ENCODE measurements around the gene KIRREL3. TPM values are rescaled to one million over a fixed set of nuclear protein-coding genes. Genes with fewer than 3 reads are reported as not detected.

The KIRREL3 gene
- total and polyA plus RNA-seq, 5 donors from 2014 or later = not detected

- ATAC-seq (ENCODE audit: low read depth in 2 of 2) (no peak), DNase-seq (no peak)
- Mint-ChIP-seq H3K9me3 (peaks cover 0 to 3% (median 0%) of the 10 kb centered on the region in 7 donors), H3K4me1 (no peaks in the 10 kb centered on the region), H3K27me3 (peaks cover 6% of the 10 kb centered on the region), H3K4me3 (no peak overlapping the region), H3K36me3 (no peaks in the 10 kb centered on the region), H3K27ac (no peak overlapping the region)
- H3K36me3 ChIP-seq (ENCODE audit: control insufficient read depth, insufficient read depth, low read length) = no peaks in the 10 kb centered on the region
- no peaks in the 10 kb centered on the region for H3K4me1 ChIP-seq (ENCODE audit: control insufficient read depth, insufficient read depth, low read length, poor library complexity, severe bottlenecking)
- peaks cover 3% of the 10 kb centered on the region for H3K27me3 ChIP-seq (ENCODE audit: control insufficient read depth, insufficient read depth, low read length)
- no peak overlapping the region for H3K27ac ChIP-seq (ENCODE audit: insufficient read depth, low read length, poor library complexity, severe bottlenecking)
- H3K4me3 ChIP-seq (ENCODE audit: low read depth, low read length) = no peak overlapping the region
- H3K9me3 ChIP-seq (ENCODE audit: control insufficient read depth in 2 of 2, low read length in 2 of 2) = no peaks in the 10 kb centered on the region
These were observed 352.8 kb downstream of the KIRREL3 start for GRCh38 chr11:126647735-126648134.

- no peaks in the 10 kb centered on the region for H3K9me3 ChIP-seq (ENCODE audit: control insufficient read depth in 2 of 2, low read length in 2 of 2)
These were observed 353.6 kb downstream of the KIRREL3 start for GRCh38 chr11:126646701-126647557.

GRCh38 chr11:126645186-126645585 lies 355.4 kb downstream of the KIRREL3 start:
- no peaks in the 10 kb centered on the region for H3K36me3 ChIP-seq (ENCODE audit: control insufficient read depth, insufficient read depth, low read length)
- H3K27me3 ChIP-seq (ENCODE audit: control insufficient read depth, insufficient read depth, low read length) = peaks cover 3% of the 10 kb centered on the region
- no peaks in the 10 kb centered on the region for H3K4me1 Mint-ChIP-seq
- no peak overlapping the region for H3K27ac Mint-ChIP-seq
- H3K36me3 Mint-ChIP-seq = no peaks in the 10 kb centered on the region
- no peak overlapping the region for H3K27ac ChIP-seq (ENCODE audit: insufficient read depth, low read length, poor library complexity, severe bottlenecking)
- H3K9me3 ChIP-seq (ENCODE audit: control insufficient read depth in 2 of 2, low read length in 2 of 2) = no peaks in the 10 kb centered on the region
- DNase-seq (no peak), ATAC-seq (ENCODE audit: low read depth in 2 of 2) (no peak)
- H3K4me3 ChIP-seq (ENCODE audit: low read depth, low read length) = no peak overlapping the region
- H3K9me3 Mint-ChIP-seq = peaks cover 0 to 2% (median 0%) of the 10 kb centered on the region in 7 donors
- peaks cover 6% of the 10 kb centered on the region for H3K27me3 Mint-ChIP-seq
- no peak overlapping the region for H3K4me3 Mint-ChIP-seq
- no peaks in the 10 kb centered on the region for H3K4me1 ChIP-seq (ENCODE audit: control insufficient read depth, insufficient read depth, low read length, poor library complexity, severe bottlenecking)

More at GRCh38 chr11:126646701-126647557, 353.6 kb downstream of the KIRREL3 start:
- H3K9me3 Mint-ChIP-seq = peaks cover 0 to 2% (median 0%) of the 10 kb centered on the region in 7 donors
- H3K27ac Mint-ChIP-seq = no peak overlapping the region
- H3K36me3 Mint-ChIP-seq = no peaks in the 10 kb centered on the region
- H3K36me3 ChIP-seq (ENCODE audit: control insufficient read depth, insufficient read depth, low read length) = no peaks in the 10 kb centered on the region
- DNase-seq (no peak), ATAC-seq (ENCODE audit: low read depth in 2 of 2) (no peak)
- peaks cover 6% of the 10 kb centered on the region for H3K27me3 Mint-ChIP-seq
- no peak overlapping the region for H3K4me3 Mint-ChIP-seq
- peaks cover 3% of the 10 kb centered on the region for H3K27me3 ChIP-seq (ENCODE audit: control insufficient read depth, insufficient read depth, low read length)
- no peaks in the 10 kb centered on the region for H3K4me1 Mint-ChIP-seq
- no peaks in the 10 kb centered on the region for H3K4me1 ChIP-seq (ENCODE audit: control insufficient read depth, insufficient read depth, low read length, poor library complexity, severe bottlenecking)
- no peak overlapping the region for H3K4me3 ChIP-seq (ENCODE audit: low read depth, low read length)
- H3K27ac ChIP-seq (ENCODE audit: insufficient read depth, low read length, poor library complexity, severe bottlenecking) = no peak overlapping the region

GRCh38 chr11:126640186-126640585 lies 360.4 kb downstream of the KIRREL3 start:
- Mint-ChIP-seq H3K4me3 (no peak overlapping the region), H3K36me3 (no peaks in the 10 kb centered on the region), H3K9me3 (peaks cover 0 to 4% (median 0%) of the 10 kb centered on the region in 7 donors), H3K27ac (no peak overlapping the region), H3K27me3 (peaks cover 7% of the 10 kb centered on the region), H3K4me1 (no peaks in the 10 kb centered on the region)
- DNase-seq = no peak
- Histone ChIP-seq H3K27ac (ENCODE audit: insufficient read depth, low read length, poor library complexity, severe bottlenecking) (no peak overlapping the region), H3K9me3 (ENCODE audit: control insufficient read depth in 2 of 2, low read length in 2 of 2) (no peaks in the 10 kb centered on the region), H3K27me3 (ENCODE audit: control insufficient read depth, insufficient read depth, low read length) (peaks cover 5% of the 10 kb centered on the region), H3K4me1 (ENCODE audit: control insufficient read depth, insufficient read depth, low read length, poor library complexity, severe bottlenecking) (no peaks in the 10 kb centered on the region), H3K36me3 (ENCODE audit: control insufficient read depth, insufficient read depth, low read length) (no peaks in the 10 kb centered on the region), H3K4me3 (ENCODE audit: low read depth, low read length) (no peak overlapping the region)
- ATAC-seq (ENCODE audit: low read depth in 2 of 2) = no peak

- peaks cover 0 to 4% (median 0%) of the 10 kb centered on the region in 7 donors for H3K9me3 Mint-ChIP-seq
- peaks cover 7% of the 10 kb centered on the region for H3K27me3 Mint-ChIP-seq
- H3K4me1 ChIP-seq (ENCODE audit: control insufficient read depth, insufficient read depth, low read length, poor library complexity, severe bottlenecking) = no peaks in the 10 kb centered on the region
- no peak overlapping the region for H3K4me3 ChIP-seq (ENCODE audit: low read depth, low read length)
- no peaks in the 10 kb centered on the region for H3K36me3 Mint-ChIP-seq
- H3K9me3 ChIP-seq (ENCODE audit: control insufficient read depth in 2 of 2, low read length in 2 of 2) = no peaks in the 10 kb centered on the region
- no peaks in the 10 kb centered on the region for H3K4me1 Mint-ChIP-seq
- no peak for ATAC-seq (ENCODE audit: low read depth in 2 of 2)
- no peak overlapping the region for H3K4me3 Mint-ChIP-seq
- no peak overlapping the region for H3K27ac Mint-ChIP-seq
- no peak for DNase-seq
- no peaks in the 10 kb centered on the region for H3K36me3 ChIP-seq (ENCODE audit: control insufficient read depth, insufficient read depth, low read length)
- H3K27ac ChIP-seq (ENCODE audit: insufficient read depth, low read length, poor library complexity, severe bottlenecking) = no peak overlapping the region
- peaks cover 5% of the 10 kb centered on the region for H3K27me3 ChIP-seq (ENCODE audit: control insufficient read depth, insufficient read depth, low read length)
These were observed 360.9 kb downstream of the KIRREL3 start for GRCh38 chr11:126639692-126640091.

- Histone ChIP-seq H3K36me3 (ENCODE audit: control insufficient read depth, insufficient read depth, low read length) (no peaks in the 10 kb centered on the region), H3K27me3 (ENCODE audit: control insufficient read depth, insufficient read depth, low read length) (peaks cover 5% of the 10 kb centered on the region), H3K4me3 (ENCODE audit: low read depth, low read length) (no peak overlapping the region), H3K9me3 (ENCODE audit: control insufficient read depth in 2 of 2, low read length in 2 of 2) (no peaks in the 10 kb centered on the region), H3K27ac (ENCODE audit: insufficient read depth, low read length, poor library complexity, severe bottlenecking) (no peak overlapping the region), H3K4me1 (ENCODE audit: control insufficient read depth, insufficient read depth, low read length, poor library complexity, severe bottlenecking) (no peaks in the 10 kb centered on the region)
- H3K4me3 Mint-ChIP-seq = no peak overlapping the region
- H3K36me3 Mint-ChIP-seq = no peaks in the 10 kb centered on the region
- ATAC-seq (ENCODE audit: low read depth in 2 of 2) (no peak), DNase-seq (no peak)
- H3K4me1 Mint-ChIP-seq = no peaks in the 10 kb centered on the region
- H3K27me3 Mint-ChIP-seq = peaks cover 7% of the 10 kb centered on the region
- peaks cover 0 to 4% (median 0%) of the 10 kb centered on the region in 7 donors for H3K9me3 Mint-ChIP-seq
- no peak overlapping the region for H3K27ac Mint-ChIP-seq
These were observed 361.9 kb downstream of the KIRREL3 start for GRCh38 chr11:126638648-126639047.

GRCh38 chr11:126637795-126638175 lies 362.8 kb downstream of the KIRREL3 start:
- no peak overlapping the region for H3K4me3 ChIP-seq (ENCODE audit: low read depth, low read length)
- peaks cover 0 to 4% (median 0%) of the 10 kb centered on the region in 7 donors for H3K9me3 Mint-ChIP-seq
- no peaks in the 10 kb centered on the region for H3K36me3 Mint-ChIP-seq

More at GRCh38 chr11:126637795-126638175, 362.8 kb downstream of the KIRREL3 start:
- Mint-ChIP-seq H3K27ac (no peak overlapping the region), H3K4me1 (no peaks in the 10 kb centered on the region), H3K4me3 (no peak overlapping the region), H3K27me3 (peaks cover 7% of the 10 kb centered on the region)
- Histone ChIP-seq H3K36me3 (ENCODE audit: control insufficient read depth, insufficient read depth, low read length) (no peaks in the 10 kb centered on the region), H3K9me3 (ENCODE audit: control insufficient read depth in 2 of 2, low read length in 2 of 2) (no peaks in the 10 kb centered on the region), H3K27me3 (ENCODE audit: control insufficient read depth, insufficient read depth, low read length) (peaks cover 2% of the 10 kb centered on the region), H3K27ac (ENCODE audit: insufficient read depth, low read length, poor library complexity, severe bottlenecking) (no peak overlapping the region), H3K4me1 (ENCODE audit: control insufficient read depth, insufficient read depth, low read length, poor library complexity, severe bottlenecking) (no peaks in the 10 kb centered on the region)
- no peak for DNase-seq
- ATAC-seq (ENCODE audit: low read depth in 2 of 2) = no peak
